ENCODE data around the gene SMIM22. TPM values are rescaled to one million over a fixed set of nuclear protein-coding genes. Genes with fewer than 3 reads are reported as not detected.
A peak's percentile ranks its signal among the peaks of the same experiment; 100 is the strongest.

The SMIM22 gene, protein sequence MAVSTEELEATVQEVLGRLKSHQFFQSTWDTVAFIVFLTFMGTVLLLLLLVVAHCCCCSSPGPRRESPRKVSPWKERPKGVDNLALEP
- not detected in 2 replicates for total RNA-seq (ENCODE audit: low replicate concordance)

DNA sequence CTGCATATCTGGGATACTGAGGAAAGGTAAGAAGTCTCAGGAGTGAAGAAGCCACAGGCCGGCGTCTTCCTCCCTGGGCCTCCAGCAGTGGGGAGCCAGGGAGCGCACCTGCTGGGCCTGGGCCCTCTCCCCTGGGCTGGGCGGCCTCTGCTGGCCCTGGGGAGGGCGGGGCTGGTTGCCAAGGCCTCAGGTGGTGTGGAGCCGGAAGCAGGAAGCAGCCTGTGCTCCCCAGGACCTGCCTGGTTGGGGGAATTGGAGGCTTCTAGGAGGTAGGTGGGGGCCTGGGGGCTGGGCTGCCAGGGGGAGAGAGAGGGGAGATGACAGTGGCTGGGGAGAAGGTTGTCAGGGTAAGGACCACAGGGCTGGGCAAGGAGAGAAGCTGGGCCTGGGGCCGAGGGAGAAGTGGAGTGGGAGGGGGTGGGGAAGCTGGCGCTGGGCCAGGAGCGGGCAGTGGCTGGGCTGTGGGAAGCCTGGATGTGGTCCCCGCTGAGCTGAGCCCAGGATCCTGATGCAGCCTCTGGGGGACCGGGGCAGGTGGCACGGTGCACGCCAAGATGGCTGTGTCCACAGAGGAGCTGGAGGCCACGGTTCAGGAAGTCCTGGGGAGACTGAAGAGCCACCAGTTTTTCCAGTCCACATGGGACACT, at the start of gene SMIM22:
Gene SMIM22, plus strand, starts transcription at position 189 of the 647 bp plus-strand sequence. Its CDS starts 366 bp downstream, at position 555.
- TF ChIP-seq, protein P1, sequence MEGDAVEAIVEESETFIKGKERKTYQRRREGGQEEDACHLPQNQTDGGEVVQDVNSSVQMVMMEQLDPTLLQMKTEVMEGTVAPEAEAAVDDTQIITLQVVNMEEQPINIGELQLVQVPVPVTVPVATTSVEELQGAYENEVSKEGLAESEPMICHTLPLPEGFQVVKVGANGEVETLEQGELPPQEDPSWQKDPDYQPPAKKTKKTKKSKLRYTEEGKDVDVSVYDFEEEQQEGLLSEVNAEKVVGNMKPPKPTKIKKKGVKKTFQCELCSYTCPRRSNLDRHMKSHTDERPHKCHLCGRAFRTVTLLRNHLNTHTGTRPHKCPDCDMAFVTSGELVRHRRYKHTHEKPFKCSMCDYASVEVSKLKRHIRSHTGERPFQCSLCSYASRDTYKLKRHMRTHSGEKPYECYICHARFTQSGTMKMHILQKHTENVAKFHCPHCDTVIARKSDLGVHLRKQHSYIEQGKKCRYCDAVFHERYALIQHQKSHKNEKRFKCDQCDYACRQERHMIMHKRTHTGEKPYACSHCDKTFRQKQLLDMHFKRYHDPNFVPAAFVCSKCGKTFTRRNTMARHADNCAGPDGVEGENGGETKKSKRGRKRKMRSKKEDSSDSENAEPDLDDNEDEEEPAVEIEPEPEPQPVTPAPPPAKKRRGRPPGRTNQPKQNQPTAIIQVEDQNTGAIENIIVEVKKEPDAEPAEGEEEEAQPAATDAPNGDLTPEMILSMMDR (IDR thresholded peaks at IDR 0.05; ENCODE audit: insufficient read depth, low read length): no peak
- no peak for DNase-seq (ENCODE audit: low read depth)
- no peak within 1 kb of the TSS for H3K4me3 ChIP-seq (ENCODE audit: low read depth, low read length)

DNA sequence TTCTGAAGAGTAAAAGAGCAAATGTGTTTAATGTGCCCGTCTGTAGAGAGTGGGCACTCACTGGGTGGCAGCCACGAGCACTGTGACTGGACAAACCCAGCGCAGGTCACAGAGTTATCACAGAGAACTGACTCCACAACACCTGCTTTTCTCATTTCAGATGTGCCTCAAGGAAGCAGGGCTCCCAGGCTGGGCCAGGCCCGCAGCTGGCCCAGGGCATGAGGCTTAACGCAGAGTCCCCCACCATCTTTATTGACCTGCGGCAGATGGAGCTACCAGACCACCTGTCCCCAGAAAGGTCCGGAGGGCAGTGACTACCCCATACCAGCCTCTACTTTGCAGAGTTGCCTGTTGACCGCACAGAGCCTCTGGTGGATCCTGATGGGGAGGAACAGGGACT, 49.0 kb upstream of the SMIM22 start:
- no peak overlapping the region for H3K4me3 ChIP-seq (ENCODE audit: low read depth, low read length)
- TF ChIP-seq, protein P1 (IDR thresholded peaks at IDR 0.05; ENCODE audit: insufficient read depth, low read length): no peak
- DNase-seq (ENCODE audit: low read depth): no peak

DNA sequence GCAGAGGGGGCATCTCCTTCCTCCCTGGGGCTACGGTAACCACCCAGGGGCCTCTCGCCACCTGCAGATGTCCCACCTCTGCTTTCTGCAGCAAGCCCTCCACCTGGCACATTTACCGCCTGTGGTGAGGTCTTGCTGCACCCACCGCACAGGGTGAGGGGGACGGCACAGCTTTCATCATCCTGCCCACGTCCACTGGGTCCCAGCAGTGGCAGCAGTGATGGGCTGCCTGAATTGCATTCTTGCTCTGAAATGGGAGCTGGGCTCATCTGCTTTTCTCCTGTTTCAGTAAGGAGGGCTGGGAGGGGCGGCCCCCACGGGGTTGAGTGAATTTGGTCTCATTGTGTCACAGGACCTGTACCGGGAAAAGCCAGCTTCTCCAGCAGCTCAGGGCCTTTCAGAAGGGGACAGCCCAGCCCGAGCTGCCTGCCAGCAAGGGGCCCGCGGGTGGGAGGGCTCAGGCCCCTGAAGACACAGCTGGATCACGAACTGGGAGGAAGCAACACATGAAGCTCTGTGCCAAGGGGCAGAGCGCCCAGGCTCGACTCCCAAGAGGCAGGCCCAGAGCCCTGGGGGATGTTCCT, 48.1 kb upstream of the SMIM22 start:
- no peak overlapping the region for H3K4me3 ChIP-seq (ENCODE audit: low read depth, low read length)
- TF ChIP-seq, protein P1 (IDR thresholded peaks at IDR 0.05; ENCODE audit: insufficient read depth, low read length): no peak
- DNase-seq (ENCODE audit: low read depth): peak; percentile 33

DNA sequence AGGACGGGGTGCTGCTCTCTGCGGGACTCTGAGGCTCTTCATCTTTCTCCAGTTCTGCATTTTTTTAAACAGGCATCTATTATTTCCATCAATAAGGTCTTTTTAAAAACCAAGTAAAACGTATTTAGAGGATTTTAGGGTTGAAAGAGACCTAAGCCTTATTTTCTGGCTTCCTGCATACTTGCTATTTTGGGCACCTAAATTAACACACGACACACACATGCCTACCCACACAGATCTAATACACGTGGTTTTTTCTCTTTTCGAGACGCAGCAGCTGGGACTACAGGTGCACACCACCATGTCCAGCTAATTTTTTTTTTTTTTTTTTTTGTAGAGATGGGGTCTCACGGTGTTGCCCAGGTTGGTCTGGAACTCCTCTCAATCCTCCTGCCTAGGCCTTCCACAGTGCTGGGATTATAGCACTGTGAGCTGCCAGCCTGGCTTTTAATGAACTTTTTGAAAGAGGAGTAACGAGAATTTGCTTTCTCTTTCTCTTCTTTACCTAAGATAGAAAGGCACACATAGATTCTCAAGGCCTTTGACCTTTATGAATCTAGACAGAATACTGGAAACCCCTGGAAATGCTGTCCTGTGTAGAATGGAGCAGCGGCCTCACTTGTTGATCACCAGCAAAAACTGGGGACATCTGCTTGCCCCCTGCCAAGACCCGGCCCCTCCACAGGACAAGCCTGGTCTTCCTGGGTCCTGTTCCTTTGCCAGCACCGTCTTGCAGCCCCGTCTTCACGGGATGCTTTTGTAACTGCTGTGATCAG, 47.1 kb upstream of the SMIM22 start:
- H3K4me3 ChIP-seq (ENCODE audit: low read depth, low read length): no peak overlapping the region
- no peak for DNase-seq (ENCODE audit: low read depth)
- TF ChIP-seq, protein P1 (IDR thresholded peaks at IDR 0.05; ENCODE audit: insufficient read depth, low read length): no peak

DNA sequence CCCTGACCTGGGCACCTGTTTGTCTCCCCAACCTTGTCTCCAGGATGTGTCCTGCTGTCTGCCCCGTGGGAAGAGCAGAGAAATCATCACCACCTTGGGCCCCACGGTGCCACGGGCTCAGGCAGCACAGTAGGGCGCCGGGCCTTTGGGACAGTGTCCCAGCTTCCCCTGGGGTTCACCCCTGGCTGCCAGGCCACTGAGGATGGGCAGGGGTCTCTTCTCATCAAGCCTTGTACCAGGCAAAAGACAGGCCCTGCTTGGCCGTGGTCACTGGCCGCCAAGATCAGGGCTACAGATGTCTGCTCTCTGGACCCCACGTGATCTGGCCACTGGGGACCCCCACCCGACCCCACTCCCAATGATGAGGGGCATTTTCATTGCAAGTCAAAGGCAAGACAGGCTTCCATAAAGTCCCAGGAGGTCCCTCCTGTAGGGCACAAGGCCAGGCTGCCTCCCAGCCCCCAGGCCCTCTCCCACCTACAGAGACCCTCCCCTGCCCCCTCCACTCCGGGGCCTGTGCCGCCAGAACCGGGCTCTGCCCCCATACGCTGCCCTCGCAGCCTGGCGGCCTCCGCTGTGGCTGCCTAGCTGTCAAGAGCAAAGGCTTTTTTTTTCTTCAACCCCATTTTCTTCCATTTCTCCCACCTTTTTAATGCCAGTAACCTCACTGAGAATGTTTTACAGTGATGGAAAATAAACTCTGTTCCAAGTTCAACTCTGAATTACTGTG, 46.3 kb upstream of the SMIM22 start:
- no peak overlapping the region for H3K4me3 ChIP-seq (ENCODE audit: low read depth, low read length)
- DNase-seq (ENCODE audit: low read depth): no peak
- TF ChIP-seq, protein P1 (IDR thresholded peaks at IDR 0.05; ENCODE audit: insufficient read depth, low read length): no peak

DNA sequence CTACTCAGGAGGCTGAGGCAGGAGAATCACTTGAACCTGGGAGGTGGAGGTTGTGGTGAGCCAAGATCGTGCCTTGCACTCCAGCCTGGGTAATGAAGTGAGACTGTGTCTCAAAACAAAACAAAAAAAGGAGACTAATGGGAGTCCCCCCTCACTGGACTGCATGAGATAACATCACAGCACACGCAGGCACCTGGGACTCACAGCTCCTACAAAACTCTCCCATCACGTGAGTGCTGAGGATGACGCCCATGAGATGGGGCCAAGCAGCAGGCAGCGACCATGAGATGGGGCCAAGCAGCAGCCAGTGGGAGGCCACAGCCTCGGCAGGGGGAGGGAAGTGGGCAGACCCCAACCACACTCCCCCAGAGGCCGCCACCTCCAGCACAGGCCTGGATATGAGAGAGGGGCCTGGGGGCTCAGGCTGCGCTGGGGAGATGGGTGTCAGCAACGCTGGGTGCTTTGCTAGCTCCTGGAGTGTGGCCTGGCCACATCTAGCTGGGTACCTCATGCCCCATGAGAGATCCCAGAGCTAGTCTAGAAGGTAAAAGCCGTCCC, 45.4 kb upstream of the SMIM22 start:
- no peak for DNase-seq (ENCODE audit: low read depth)
- TF ChIP-seq, protein P1 (IDR thresholded peaks at IDR 0.05; ENCODE audit: insufficient read depth, low read length): no peak

More for the DNA sequence above, 45.4 kb upstream of the SMIM22 start:
- no peak overlapping the region for H3K4me3 ChIP-seq (ENCODE audit: low read depth, low read length)

Data from fibroblast of the aortic adventitia (primary cell).